CD4-positive, alpha-beta T cell treated with Interleukin-10 for 1 hour (primary cell): Measurements from ENCODE around the gene BLMH.

Experiments
- DNase-seq: peaks from one replicate; pipeline ENCODE4 v3.0.0-alpha.2; 2020

BLMH gene

GRCh38 chr17:30291543-30292285 is at the start of gene BLMH:
TSS of gene BLMH (minus strand) at chr17:30291944. CDS start at chr17:30291819, 125 bp downstream.
- DNase-seq: peak; percentile 85

- no peak for DNase-seq
These were observed 49.1 kb upstream of the BLMH start for GRCh38 chr17:30340801-30341356.

GRCh38 chr17:30339086-30339485 is 47.3 kb upstream of the BLMH start:
- no peak for DNase-seq

- no peak for DNase-seq
These were observed 45.8 kb upstream of the BLMH start for GRCh38 chr17:30337393-30337999.

- peak; percentile 78 for DNase-seq
These were observed 44.8 kb upstream of the BLMH start for GRCh38 chr17:30336369-30337171.

- no peak for DNase-seq
These were observed 42.7 kb upstream of the BLMH start for GRCh38 chr17:30334421-30334820.

- DNase-seq: no peak
These were observed 42.0 kb upstream of the BLMH start, which contains the start of gene TMIGD1 for GRCh38 chr17:30333503-30334360. TSS of gene TMIGD1 (minus strand) at chr17:30334057. CDS start at chr17:30332133, 1,924 bp downstream.

GRCh38 chr17:30332057-30332542 is 40.4 kb upstream of the BLMH start:
- peak; percentile 67 for DNase-seq

- DNase-seq: no peak
These were observed 35.1 kb upstream of the BLMH start for GRCh38 chr17:30326809-30327208.

- DNase-seq: no peak
These were observed 33.0 kb upstream of the BLMH start for GRCh38 chr17:30324723-30325122.

- peak; percentile 34 for DNase-seq
These were observed 32.2 kb upstream of the BLMH start for GRCh38 chr17:30323895-30324319.

- peak; percentile 65 for DNase-seq
These were observed 31.6 kb upstream of the BLMH start for GRCh38 chr17:30323262-30323894.

GRCh38 chr17:30321314-30321713 is 29.6 kb upstream of the BLMH start:
- DNase-seq: no peak

- no peak for DNase-seq
These were observed 26.4 kb upstream of the BLMH start for GRCh38 chr17:30318155-30318554.

GRCh38 chr17:30316736-30317135 is 25.0 kb upstream of the BLMH start:
- no peak for DNase-seq

- DNase-seq: no peak
These were observed 23.4 kb upstream of the BLMH start for GRCh38 chr17:30315106-30315505.

GRCh38 chr17:30314474-30314873 is 22.7 kb upstream of the BLMH start:
- no peak for DNase-seq

GRCh38 chr17:30312226-30312625 is 20.5 kb upstream of the BLMH start:
- DNase-seq: no peak

GRCh38 chr17:30310562-30310961 is 18.8 kb upstream of the BLMH start:
- DNase-seq: no peak

GRCh38 chr17:30309591-30309990 is 17.8 kb upstream of the BLMH start:
- DNase-seq: no peak

GRCh38 chr17:30308406-30308805 is 16.7 kb upstream of the BLMH start:
- no peak for DNase-seq

GRCh38 chr17:30304778-30305177 is 13.0 kb upstream of the BLMH start:
- no peak for DNase-seq
